Measurements from ENCODE around the gene COLGALT1. TPM values are rescaled to one million over a fixed set of nuclear protein-coding genes. Genes with fewer than 3 reads are reported as not detected.
"Not testable (repeated sequence)": the region's sequence is repeated elsewhere in the genome, so short reads cannot be mapped to it uniquely, and the experiment has no call there.

Gene COLGALT1
- polyA plus RNA-seq, 1 of the 3 experiments (the other 2 are of a cell fraction): 83.8 TPM

- TF ChIP-seq TCF12 (IDR thresholded peaks at IDR 0.05) (no peak), RXRA (IDR thresholded peaks at IDR 0.05; ENCODE audit: borderline replicate concordance, low read depth) (no peak), EP300 (IDR thresholded peaks at IDR 0.05; ENCODE audit: borderline replicate concordance in 1 of 2, low read depth in 1 of 2, low read length in 1 of 2) (no peak), JUND (IDR thresholded peaks at IDR 0.05) (no peak), ZBTB33 (IDR thresholded peaks at IDR 0.05; ENCODE audit: borderline replicate concordance, low read depth) (no peak), NRF1 (IDR thresholded peaks at IDR 0.05; ENCODE audit: low read depth, low read length) (no peak)
- Histone ChIP-seq H3K4me1 (ENCODE audit: control insufficient read depth in 1 of 2, insufficient read depth in 2 of 2, low read depth in 1 of 2, low read length in 1 of 2) (no peaks in the 10 kb centered on the region), H3K9me2 (no peaks in the 10 kb centered on the region), H2AFZ (ENCODE audit: low read depth) (no peak overlapping the region), H4K20me1 (ENCODE audit: insufficient read depth) (no peaks in the 10 kb centered on the region), H3F3A (replicated peaks; ENCODE audit: insufficient read depth) (peaks cover 2% of the 10 kb centered on the region), H3K4me2 (no peak overlapping the region), H3K9ac (no peak overlapping the region), H3K27ac (ENCODE audit: low read depth in 2 of 2, low read length in 1 of 2) (no peak overlapping the region), H3K79me2 (ENCODE audit: insufficient read depth) (no peaks in the 10 kb centered on the region), H3K36me3 (replicated peaks in 1 of 2; ENCODE audit: control insufficient read depth in 1 of 2, insufficient read depth in 2 of 2, low read length in 1 of 2) (peaks cover 9 to 11% of the 10 kb centered on the region in 2 experiments), H3K4me3 (ENCODE audit: low read depth in 2 of 2, low read length in 1 of 2) (no peak overlapping the region), H3K9me3 (no peaks in the 10 kb centered on the region), H3K27me3 (ENCODE audit: insufficient read depth) (no peaks in the 10 kb centered on the region)
- ChIA-PET CTCF (interaction anchor here (1.0 to 2.5 kb wide), 2 partner anchors 9 to 11 kb away, joined by 4 to 11 read pairs; no protein-coding TSS in a partner anchor), POLR2A (no interaction called here)
- no peak for DNase-seq
- 30% methylated on average over 3 of the region's 3 CpGs for WGBS (ENCODE audit: low lambda C conversion rate)
These were observed 28.7 kb downstream of the COLGALT1 start for GRCh38 chr19:17584132-17584531.

GRCh38 chr19:17585395-17585794 lies 29.9 kb downstream of the COLGALT1 start:
- H3K4me1 ChIP-seq (ENCODE audit: control insufficient read depth in 1 of 2, insufficient read depth in 2 of 2, low read depth in 1 of 2, low read length in 1 of 2); H3K4me3 ChIP-seq (ENCODE audit: low read depth in 2 of 2, low read length in 1 of 2); H3K9ac ChIP-seq; H4K20me1 ChIP-seq (ENCODE audit: insufficient read depth); H3K27me3 ChIP-seq (ENCODE audit: insufficient read depth); DNase-seq; H3K9me2 ChIP-seq; H3F3A ChIP-seq (replicated peaks; ENCODE audit: insufficient read depth); H2AFZ ChIP-seq (ENCODE audit: low read depth); H3K27ac ChIP-seq (ENCODE audit: low read depth in 2 of 2, low read length in 1 of 2); H3K79me2 ChIP-seq (ENCODE audit: insufficient read depth); H3K4me2 ChIP-seq; POLR2A ChIA-PET; H3K9me3 ChIP-seq: not testable (repeated sequence)
- CTCF ChIA-PET: interaction anchor here (0.8 to 1.1 kb wide), 2 partner anchors 10 to 12 kb away, joined by 4 to 6 read pairs; no protein-coding TSS in a partner anchor
- peaks cover 9 to 11% of the 10 kb centered on the region in 2 experiments for H3K36me3 ChIP-seq (replicated peaks in 1 of 2; ENCODE audit: control insufficient read depth in 1 of 2, insufficient read depth in 2 of 2, low read length in 1 of 2)
- 55% methylated on average over 7 of the region's 7 CpGs for WGBS (ENCODE audit: low lambda C conversion rate)

- H3K79me2 ChIP-seq (ENCODE audit: insufficient read depth): no peaks in the 10 kb centered on the region
- no peak for TF ChIP-seq SIN3A (IDR thresholded peaks at IDR 0.05; ENCODE audit: borderline replicate concordance, low read depth, low read length)
- TF ChIP-seq RFX5 (IDR thresholded peaks at IDR 0.05; ENCODE audit: low read length): no peak
- no peak for TF ChIP-seq PBX3 (IDR thresholded peaks at IDR 0.05)
- TF ChIP-seq POLR2AphosphoS5 (IDR thresholded peaks at IDR 0.05; ENCODE audit: low read depth, low read length): no peak
- TF ChIP-seq FOSL2 (IDR thresholded peaks at IDR 0.05; ENCODE audit: borderline replicate concordance, low read depth): no peak
- TF ChIP-seq USF2 (IDR thresholded peaks at IDR 0.05; ENCODE audit: borderline replicate concordance, low read depth, low read length): no peak
- TF ChIP-seq MEF2A (IDR thresholded peaks at IDR 0.05; ENCODE audit: borderline replicate concordance, low read depth): no peak
- no peak for TF ChIP-seq ZBTB33 (IDR thresholded peaks at IDR 0.05; ENCODE audit: borderline replicate concordance, low read depth)
- TF ChIP-seq JUND (IDR thresholded peaks at IDR 0.05): no peak
- no peak for TF ChIP-seq TEAD4 (IDR thresholded peaks at IDR 0.05; ENCODE audit: borderline replicate concordance, insufficient read depth)
- no peaks in the 10 kb centered on the region for H3K9me3 ChIP-seq
- no peak overlapping the region for H3K9ac ChIP-seq
- H3K36me3 ChIP-seq (replicated peaks in 1 of 2; ENCODE audit: control insufficient read depth in 1 of 2, insufficient read depth in 2 of 2, low read length in 1 of 2): no peaks in the 10 kb centered on the region
- 82% methylated on average over 1 of the region's 1 CpG for whole genome bisulfite sequencing (ENCODE audit: low lambda C conversion rate)
- H3K4me2 ChIP-seq: no peak overlapping the region
- H3K4me3 ChIP-seq (ENCODE audit: low read depth in 2 of 2, low read length in 1 of 2): no peak overlapping the region
- peaks cover 0 to 8% of the 10 kb centered on the region in 2 experiments; a peak in 1 of 4 replicates for H3K4me1 ChIP-seq (ENCODE audit: control insufficient read depth in 1 of 2, insufficient read depth in 2 of 2, low read depth in 1 of 2, low read length in 1 of 2)
- H3K9me2 ChIP-seq: no peaks in the 10 kb centered on the region
- no peak overlapping the region for H3K27ac ChIP-seq (ENCODE audit: low read depth in 2 of 2, low read length in 1 of 2)
- ChIA-PET CTCF (interaction anchor here (0.7 kb wide), 1 partner anchor 17 kb away, joined by 3 read pairs; no protein-coding TSS in a partner anchor), POLR2A (interaction anchor here (0.6 to 1.3 kb wide), 2 partner anchors 26 to 1549 kb away, joined by 3 read pairs; no protein-coding TSS in a partner anchor)
- no peaks in the 10 kb centered on the region for H3F3A ChIP-seq (replicated peaks; ENCODE audit: insufficient read depth)
- peaks cover 5% of the 10 kb centered on the region; the same call in 1 of the 2 replicates for H3K27me3 ChIP-seq (ENCODE audit: insufficient read depth)
- no peak overlapping the region for H2AFZ ChIP-seq (ENCODE audit: low read depth)
- no peaks in the 10 kb centered on the region for H4K20me1 ChIP-seq (ENCODE audit: insufficient read depth)
- DNase-seq: no peak
These were observed 35.4 kb downstream of the COLGALT1 start for GRCh38 chr19:17590866-17591265.

Measured in SK-N-SH (cell line).